BJ (cell line): ENCODE results near the gene NLRP9. TPM values are rescaled to one million over a fixed set of nuclear protein-coding genes. Genes with fewer than 3 reads are reported as not detected.

ENCODE experiments used
- CTCF ChIA-PET: fragments of 350-600 bp; formaldehyde crosslinking; extraction: SDS; loops from one replicate; lab custom pipeline; 2021; ENCODE audit warnings: antibody characterized with exemption, inconsistent platforms; lab: Yijun Ruan, JAX
- POLR2A ChIA-PET: fragments of 300-600 bp; sonication (Branson Sonifier 250); formaldehyde crosslinking; extraction: SDS; loops from one replicate; lab custom pipeline; 2021; ENCODE audit warnings: antibody characterized with exemption; lab: Charles Lee
- DNase-seq: peaks from one replicate; pipeline ENCODE4 v3.0.0-alpha.2; 2011; ENCODE audit warnings: low read depth
- H3K27me3 ChIP-seq: 2 replicates; pipeline ENCODE4 v1.6.0; 2011; ENCODE audit warnings: low read length; ENCODE audit not compliant: control insufficient read depth, insufficient read depth
- H3K36me3 ChIP-seq: 2 replicates; pipeline ENCODE4 v1.5.1; 2011; ENCODE audit warnings: low read length; ENCODE audit not compliant: control insufficient read depth, insufficient read depth
- H3K4me3 ChIP-seq: 2 replicates; pipeline ENCODE4 v1.5.1; 2011; ENCODE audit warnings: low read depth, mild to moderate bottlenecking, control low read depth, low read length
- CTCF ChIP-seq: IDR thresholded peaks from 2 replicates; pipeline ENCODE4 v1.5.1; 2011; ENCODE audit warnings: low read depth, mild to moderate bottlenecking, control low read depth, inconsistent platforms, low read length, moderate library complexity; ENCODE audit not compliant: insufficient read depth
- polyA plus RNA-seq: library from polyadenylated mRNA; depleted of rRNA; stranded (reverse); fragments of >200 nt; gene quantifications from 2 replicates; pipeline ENCODE4 v1.2.3, GENCODE V29; 2011

The NLRP9 gene
- polyA plus RNA-seq, 1 experiment = not detected

DNA sequence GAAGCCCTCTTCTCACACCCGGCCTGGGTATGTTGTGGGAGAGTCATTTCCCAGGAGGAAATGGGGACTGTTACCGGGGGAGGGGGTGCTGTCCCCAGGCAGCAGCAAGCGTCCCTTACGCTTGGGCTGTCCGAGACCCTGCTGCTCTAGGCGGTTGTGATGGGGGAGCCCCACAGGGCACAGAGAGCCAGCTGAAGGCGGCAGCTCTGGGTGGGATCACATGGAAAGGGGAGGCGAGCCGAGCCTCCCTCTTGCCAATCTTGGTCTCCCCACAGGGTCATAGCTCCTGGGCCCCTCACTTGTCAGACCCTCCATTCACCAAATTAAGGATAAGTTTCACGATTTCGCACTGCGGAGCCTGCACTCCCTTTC lies 41.1 kb downstream of the NLRP9 start:
- no peak for DNase-seq
- Histone ChIP-seq H3K36me3 (peaks cover 21% of the 10 kb centered on the region), H3K27me3 (no peaks in the 10 kb centered on the region), H3K4me3 (no peak overlapping the region)
- POLR2A ChIA-PET = no interaction called here
- TF ChIP-seq CTCF = no peak
- CTCF ChIA-PET = no interaction called here

- ChIA-PET POLR2A (no interaction called here), CTCF (no interaction called here)
- Histone ChIP-seq H3K27me3 (no peaks in the 10 kb centered on the region), H3K36me3 (peaks cover 23% of the 10 kb centered on the region), H3K4me3 (no peak overlapping the region)
- no peak for DNase-seq
- no peak for TF ChIP-seq CTCF
These were observed 41.7 kb downstream of the NLRP9 start for GRCh38 chr19:55696301-55697068.

DNA sequence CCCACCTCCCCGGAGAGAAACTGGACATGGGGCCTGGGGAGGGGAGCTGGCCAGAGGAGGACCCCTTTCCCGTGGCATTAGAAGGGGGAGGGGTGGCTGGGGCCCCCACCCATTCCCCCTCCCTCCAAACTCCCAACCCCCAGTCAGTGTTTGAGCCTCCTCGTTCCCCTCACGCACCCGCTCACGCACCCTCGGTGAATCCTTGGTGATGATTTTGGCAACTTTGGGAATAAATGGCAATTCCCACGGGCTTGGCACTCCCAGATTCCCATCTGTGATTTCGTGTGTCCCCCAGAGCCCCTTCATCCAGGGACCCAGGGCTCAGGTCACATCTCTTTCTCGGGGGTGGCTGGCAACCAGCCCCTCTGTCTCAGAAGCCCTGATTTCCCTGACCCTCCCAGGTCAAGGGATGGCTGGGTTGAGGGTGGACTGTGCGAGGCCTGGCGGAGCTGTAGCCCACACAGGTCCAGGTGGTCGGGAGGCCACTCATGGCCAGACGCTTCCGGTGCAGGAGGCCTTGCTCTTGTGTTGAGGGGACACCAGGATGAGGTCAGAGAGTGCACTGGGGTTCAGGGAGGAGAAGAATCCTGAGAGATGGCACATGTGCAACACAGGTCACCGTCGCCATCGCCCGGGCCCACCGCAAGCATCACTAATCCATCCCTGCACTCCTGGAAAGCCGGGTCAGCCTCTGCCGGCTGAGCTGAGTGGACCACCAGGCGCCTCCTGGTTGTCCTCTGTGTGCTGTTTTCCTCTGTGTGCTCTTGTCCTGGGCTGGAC lies 42.5 kb downstream of the NLRP9 start:
- CTCF ChIA-PET = no interaction called here
- no peak for DNase-seq
- Histone ChIP-seq H3K4me3 (no peak overlapping the region), H3K36me3 (peaks cover 26% of the 10 kb centered on the region), H3K27me3 (no peaks in the 10 kb centered on the region)
- TF ChIP-seq CTCF = no peak
- POLR2A ChIA-PET = no interaction called here

DNA sequence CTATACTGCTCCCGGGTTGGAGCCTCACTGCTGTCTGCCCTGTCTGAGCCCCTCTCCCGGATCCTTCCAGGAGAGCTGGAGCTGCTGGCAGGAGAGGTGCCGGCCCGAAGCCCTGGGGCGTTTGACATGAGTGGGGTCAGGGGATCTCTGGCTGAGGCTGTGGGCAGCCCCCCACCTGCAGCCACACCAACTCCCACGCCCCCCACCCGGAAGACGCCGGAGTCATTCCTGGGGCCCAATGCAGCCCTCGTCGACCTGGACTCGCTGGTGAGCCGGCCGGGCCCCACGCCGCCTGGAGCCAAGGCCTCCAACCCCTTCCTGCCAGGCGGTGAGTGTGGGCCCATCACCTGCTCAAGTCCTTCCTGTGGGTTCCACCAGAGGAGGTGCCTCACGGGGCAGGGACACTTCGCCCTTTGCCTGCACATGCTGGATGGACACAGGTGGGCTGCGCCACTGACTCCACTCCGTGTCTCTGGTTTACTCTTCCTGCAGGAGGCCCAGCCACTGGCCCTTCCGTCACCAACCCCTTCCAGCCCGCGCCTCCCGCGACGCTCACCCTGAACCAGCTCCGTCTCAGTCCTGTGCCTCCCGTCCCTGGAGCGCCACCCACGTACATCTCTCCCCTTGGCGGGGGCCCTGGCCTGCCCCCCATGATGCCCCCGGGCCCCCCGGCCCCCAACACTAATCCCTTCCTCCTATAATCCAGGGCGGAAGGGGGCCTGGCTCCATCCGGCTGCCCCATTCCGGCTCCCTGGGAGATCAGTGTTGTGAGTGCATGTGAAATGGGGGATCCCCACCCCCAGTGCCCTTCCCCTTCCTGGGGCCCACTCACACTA lies 43.3 kb downstream of the NLRP9 start:
- H3K36me3 ChIP-seq = peaks cover 32% of the 10 kb centered on the region
- TF ChIP-seq CTCF = no peak
- ChIA-PET POLR2A (no interaction called here), CTCF (no interaction called here)
- H3K27me3 ChIP-seq = no peaks in the 10 kb centered on the region
- H3K4me3 ChIP-seq = no peak overlapping the region
- no peak for DNase-seq

GRCh38 chr19:55694241-55694655 lies 44.0 kb downstream of the NLRP9 start:
- H3K27me3 ChIP-seq = no peaks in the 10 kb centered on the region
- H3K36me3 ChIP-seq = peaks cover 36% of the 10 kb centered on the region
- no peak for DNase-seq
- ChIA-PET POLR2A (no interaction called here), CTCF (no interaction called here)
- no peak for TF ChIP-seq CTCF
- H3K4me3 ChIP-seq = no peak overlapping the region
